HG02588 (cell line): ENCODE results near the gene ULK4.

ENCODE experiments used
- ATAC-seq: cut with Tn5 transposase; IDR thresholded peaks from one replicate; pipeline ENCODE4 v1.9.1; 2021; ENCODE audit warnings: mild to moderate bottlenecking, moderate library complexity; ENCODE audit not compliant: unreplicated experiment

The ULK4 gene

GRCh38 chr3:41207355-41207754 is 754.5 kb downstream of the ULK4 start:
- ATAC-seq, result no peak

GRCh38 chr3:41205591-41205990 is 756.3 kb downstream of the ULK4 start:
- no peak for ATAC-seq

GRCh38 chr3:41204369-41204768 is 757.5 kb downstream of the ULK4 start:
- ATAC-seq, result no peak

GRCh38 chr3:41202834-41203345 is 759.0 kb downstream of the ULK4 start:
- ATAC-seq, result no peak

- ATAC-seq, result no peak
These were observed 759.6 kb downstream of the ULK4 start for GRCh38 chr3:41202075-41202833.

GRCh38 chr3:41200669-41201021 is 761.3 kb downstream of the ULK4 start:
- ATAC-seq, result no peak

- ATAC-seq, result peak; percentile 10
These were observed 761.8 kb downstream of the ULK4 start for GRCh38 chr3:41199866-41200668.

- ATAC-seq, result peak; percentile 76
These were observed 762.7 kb downstream of the ULK4 start, which contains the start of gene CTNNB1 for GRCh38 chr3:41198950-41199865. TSS of gene CTNNB1 (plus strand) at chr3:41199505. CDS start at chr3:41224069, 24,564 bp downstream.

- no peak for ATAC-seq
These were observed 763.4 kb downstream of the ULK4 start for GRCh38 chr3:41198526-41198925.

GRCh38 chr3:41198046-41198445 is 763.9 kb downstream of the ULK4 start:
- ATAC-seq, result no peak
